GM18868 (cell line): ENCODE measurements around the gene SLC12A7.
"Not testable (repeated sequence)": the region's sequence is repeated elsewhere in the genome, so short reads cannot be mapped to it uniquely, and the experiment has no call there.

Experiments used
- ATAC-seq: cut with Tn5 transposase; IDR thresholded peaks from one replicate; pipeline ENCODE4 v1.9.1; 2021; ENCODE audit warnings: mild to moderate bottlenecking, moderate library complexity; ENCODE audit not compliant: unreplicated experiment

SLC12A7 gene

DNA sequence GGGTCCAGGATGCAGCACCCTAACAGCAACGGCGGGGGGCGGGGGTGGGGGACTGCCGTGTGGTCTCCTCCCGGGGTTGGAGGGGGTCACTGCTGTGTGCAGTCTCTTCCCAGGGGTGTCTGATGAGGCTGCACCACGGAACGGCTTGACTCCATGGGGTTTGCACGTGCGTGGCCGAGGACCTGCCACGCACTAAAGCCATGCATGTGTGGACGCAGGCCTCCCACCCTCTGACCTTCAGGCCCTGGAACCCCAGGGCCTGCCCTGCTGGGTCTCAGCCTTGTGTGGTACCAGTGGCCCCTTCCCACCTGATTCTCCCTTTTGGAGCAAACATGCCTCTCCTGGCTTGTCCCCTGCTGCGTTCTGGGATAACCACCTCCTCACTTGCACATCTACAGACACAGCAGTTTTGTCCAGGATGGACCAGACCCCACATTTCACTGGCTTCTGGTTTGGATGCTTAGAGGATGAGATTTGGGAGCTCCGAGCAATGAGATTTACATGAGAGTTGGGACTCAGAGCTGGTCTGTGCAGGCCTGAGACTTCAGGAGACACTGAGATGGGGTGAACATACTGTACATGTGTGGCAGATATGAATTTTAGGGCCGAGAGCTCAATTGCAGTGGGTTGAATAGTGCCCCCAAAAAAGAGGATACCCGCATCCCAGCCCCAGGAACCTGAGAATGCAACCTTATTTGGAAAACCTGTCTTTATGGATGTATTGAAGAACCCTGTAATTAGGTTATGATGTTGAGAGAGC, 45.8 kb downstream of the SLC12A7 start:
- no peak for ATAC-seq

DNA sequence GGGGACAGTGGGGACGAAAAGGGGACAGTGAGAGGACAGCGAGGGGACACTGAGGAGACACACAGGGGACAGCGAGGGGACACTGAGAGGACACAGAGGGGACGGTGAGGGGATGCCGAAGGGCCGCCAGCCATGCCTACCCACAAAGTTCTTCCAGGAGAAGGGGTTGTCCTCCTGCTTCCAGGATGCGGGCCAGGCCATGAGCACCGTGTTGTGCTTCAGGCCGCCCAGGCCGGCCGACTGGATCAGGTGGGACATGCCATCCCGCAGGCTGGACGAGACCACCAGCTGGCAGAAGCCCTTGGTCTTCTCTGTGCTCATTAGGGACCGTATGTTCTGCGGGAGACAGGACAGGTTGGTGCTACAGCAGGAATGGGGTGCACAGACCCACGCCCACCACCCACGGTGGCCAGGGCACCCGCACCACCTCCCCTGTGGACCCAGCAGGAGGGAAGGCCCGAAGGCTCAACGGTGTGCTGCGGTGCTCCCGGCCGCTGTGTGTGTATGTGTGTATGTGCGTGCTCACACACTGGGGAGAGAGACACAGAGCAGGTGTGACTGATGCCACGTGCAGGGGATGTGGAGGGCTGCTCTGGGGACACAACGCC, 46.6 kb downstream of the SLC12A7 start:
- no peak for ATAC-seq

DNA sequence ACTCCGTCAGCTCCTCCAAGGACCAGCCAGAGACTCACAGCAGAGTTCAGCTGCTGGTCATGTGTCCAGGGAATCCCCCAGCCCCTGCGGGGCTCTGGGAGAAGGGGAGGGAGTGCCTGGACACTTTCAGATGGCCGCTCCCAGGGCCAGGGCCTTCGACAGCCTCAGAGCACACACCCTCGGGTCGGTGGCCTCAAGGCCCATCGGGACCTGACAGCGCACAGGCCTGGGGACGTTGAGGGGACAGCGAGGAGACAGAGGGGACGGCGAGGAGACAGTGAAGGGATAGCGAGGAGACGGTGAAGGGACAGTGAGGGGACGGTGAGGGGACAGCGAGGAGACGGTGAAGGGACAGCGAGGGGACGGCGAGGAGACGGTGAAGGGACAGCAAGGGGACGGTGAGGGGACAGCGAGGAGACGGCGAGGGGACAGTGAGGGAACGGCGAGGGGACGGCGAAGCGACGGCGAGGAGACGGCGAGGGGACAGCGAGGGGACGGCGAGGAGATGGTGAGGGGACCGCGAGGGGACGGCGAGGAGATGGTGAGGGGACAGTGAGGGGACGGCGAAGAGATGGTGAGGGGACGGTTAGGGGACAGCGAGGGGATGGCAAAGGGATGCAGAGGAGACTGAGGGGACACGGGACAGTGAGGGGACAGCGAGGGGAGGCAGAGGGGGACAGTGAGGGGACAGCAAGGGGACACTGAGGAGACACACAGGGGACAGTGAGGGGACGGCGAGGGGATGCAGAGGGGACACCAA, 47.3 kb downstream of the SLC12A7 start:
- no peak for ATAC-seq

DNA sequence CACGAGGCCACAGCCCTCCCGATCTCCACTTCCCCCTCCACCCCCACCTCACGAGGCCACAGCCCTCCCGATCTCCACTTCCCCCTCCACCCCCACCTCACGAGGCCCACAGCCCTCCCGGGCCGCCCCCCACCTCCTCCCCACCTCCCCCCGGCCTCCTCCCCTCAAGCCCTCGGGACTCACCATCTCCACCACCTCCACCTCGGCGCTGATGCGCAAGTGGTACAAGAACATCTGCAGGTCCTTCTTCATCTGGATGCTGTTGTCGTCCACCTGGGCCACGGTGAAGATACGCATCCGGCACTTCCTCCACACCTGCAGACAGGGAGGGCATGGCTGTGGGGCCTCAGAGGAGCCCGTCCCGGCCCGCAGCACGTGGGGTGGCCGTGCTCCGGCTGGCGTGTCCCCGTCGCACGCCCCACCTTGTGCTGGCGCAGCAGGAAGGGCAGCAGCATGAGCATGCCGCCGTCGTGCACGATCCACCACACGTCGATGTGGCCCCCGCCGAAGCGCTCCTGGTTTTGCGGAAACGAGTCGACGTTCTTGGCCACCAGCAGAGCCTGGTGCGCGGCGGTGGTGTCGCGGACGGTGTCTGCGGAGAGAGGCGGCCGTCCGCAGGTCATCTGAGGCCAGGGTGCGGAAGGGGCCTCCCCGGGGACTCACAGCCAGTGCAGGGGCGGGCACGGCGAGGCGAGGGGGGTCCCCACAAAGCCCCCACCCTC, 48.0 kb downstream of the SLC12A7 start:
- no peak for ATAC-seq

DNA sequence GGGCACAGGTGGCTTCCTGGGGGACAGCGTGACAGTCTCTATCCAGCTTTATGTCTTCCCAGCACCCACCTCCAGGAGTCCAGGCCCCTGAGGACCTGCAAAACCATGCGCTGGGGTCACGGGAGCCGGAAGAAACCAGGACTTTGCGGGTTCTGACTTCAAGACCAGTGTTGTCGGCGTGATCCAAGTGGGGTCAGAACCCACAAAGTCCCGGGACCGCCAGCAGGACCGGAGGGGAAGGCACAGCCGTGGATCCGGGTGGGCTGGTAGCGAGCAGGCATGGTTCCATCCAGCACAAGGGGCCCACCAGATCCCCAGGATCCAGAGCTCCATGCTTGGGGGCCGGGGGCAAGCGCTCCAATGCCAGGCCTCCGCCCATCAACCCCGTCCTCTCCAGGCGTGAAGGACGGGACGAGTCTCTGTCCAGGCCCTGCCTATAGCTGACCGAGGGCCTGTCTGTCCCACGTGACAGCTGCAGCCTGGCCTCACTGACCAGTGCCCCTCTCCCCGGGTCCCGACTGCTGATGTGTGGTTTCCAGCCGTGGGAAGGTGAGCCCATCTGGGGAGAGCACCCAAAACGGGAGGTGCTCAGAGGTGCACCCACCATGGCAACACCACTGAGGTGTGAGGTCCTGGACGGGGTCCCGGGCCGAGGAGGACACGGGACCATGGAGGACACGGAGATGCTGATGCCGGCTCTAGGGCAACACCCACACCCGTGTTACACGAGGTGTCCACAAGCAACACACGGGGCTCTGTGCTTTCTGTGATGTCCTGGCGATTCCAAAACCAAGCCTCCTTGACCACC, 48.9 kb downstream of the SLC12A7 start:
- no peak for ATAC-seq

DNA sequence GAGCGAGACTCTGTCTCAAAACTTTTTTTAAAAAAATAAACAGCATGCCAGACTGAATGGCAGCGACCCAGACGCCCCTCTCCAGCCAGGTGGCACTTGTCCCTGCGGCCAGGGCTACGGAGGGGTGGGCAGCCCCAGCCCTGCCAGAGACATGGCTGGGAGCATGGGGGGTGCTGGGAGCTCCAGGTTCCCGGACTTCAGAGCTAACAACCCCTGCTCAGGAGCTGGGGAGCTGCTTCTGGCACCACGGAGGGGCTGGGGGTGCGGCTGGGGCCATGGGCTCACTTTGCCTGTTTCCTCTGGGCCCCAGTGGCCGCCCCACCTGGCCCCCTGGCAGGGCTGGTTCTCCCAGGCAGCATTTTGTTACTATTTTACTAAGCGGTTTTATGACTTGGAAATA, 49.9 kb downstream of the SLC12A7 start:
- ATAC-seq = no peak

DNA sequence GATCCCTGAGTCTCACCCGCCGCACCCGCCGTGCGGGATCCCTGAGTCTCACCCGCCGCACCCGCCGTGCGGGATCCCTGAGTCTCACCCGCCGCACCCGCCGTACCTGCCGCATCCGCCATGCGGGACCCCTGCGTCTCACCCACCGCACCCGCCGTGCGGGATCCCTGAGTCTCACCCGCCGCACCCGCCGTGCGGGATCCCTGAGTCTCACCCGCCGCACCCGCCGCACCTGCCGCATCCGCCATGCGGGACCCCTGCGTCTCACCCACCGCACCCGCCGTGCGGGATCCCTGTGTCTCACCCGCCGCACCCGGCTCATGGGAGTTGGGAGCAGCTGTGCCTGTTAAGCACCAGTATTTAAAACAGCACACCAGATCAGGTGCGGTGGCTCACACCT, 50.6 kb downstream of the SLC12A7 start:
- not testable (repeated sequence) for ATAC-seq

DNA sequence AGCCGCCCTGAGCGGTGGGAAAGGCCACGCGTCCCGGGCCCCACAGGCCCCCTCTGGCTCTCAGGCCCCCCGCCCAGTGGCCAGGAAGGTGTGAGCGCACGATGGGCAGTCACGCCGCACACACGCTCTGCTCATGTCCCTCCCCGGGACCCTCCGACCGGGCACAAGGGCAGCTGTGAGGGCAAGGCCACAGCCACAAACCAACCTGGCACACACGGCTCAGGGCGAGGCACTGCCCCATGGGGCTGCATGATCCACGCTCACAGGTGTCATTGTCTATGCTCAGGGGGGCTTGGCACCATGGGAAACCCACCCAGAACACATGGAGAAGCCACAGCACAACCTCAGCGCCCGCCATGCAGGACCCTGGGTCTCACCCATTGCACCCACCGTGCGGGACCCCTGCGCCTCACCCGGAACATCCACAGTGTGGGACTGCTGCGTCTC, 51.3 kb downstream of the SLC12A7 start:
- ATAC-seq = no peak

DNA sequence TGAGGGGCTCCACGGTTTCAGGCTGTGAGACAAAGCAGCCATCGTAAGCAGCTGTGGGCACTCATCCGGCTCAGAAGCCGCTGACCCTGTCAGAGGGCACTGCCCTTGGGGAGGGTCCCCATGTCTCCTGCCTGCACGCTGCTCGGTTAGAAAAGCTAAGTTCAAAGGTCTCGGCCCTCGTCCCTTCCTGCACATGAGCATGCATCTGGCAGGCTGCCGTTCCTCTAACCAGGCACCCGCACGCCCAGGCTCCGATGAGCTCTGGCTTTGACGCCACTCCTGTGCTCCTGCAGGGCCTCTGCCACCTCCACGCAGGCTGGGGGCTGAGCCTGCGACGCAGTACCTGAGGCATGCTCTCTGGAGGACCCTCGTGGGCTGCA, 52.0 kb downstream of the SLC12A7 start:
- ATAC-seq = no peak

DNA sequence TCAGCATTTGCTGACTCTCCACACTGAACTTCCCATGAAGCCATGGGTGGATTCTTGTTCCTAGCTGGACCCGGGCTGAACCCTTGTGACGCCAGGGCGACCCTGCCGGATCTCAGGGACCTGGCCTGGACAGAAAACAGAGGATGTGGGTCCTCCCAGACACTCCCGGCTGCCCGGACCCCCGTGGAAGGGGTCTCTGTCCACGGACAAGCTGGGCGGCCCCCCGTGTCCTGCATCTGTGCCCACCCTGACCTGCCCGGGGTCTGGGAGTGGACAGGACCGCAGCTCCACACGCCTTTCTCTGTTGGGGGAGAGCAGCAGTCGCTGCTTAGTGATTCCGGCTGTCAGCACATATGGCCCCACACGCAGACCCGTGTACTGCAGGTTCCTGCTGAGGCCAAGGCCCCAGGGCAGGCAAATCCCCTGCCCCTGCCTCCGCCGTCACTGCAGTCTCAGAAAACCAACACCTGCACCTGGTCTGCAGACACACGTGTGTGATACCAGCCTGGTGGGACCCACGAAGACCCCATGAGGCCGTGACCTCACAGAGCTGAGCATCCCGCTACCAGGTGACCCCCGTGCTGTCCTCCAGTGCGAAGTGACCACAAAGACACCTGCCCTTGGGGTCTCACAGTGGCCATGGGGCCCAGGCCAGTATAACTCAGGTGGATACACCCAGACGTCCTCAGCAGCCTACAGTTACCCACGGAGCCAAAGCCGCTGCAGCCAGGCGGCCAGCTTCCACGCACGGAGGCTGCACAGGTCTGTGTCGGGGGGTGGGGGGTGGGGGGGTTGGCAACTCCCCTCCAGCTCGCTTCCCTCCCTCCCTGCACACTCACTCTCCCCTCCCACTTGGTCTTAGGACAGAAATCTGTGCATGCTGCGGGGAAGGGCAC, 52.6 kb downstream of the SLC12A7 start:
- ATAC-seq = no peak

DNA sequence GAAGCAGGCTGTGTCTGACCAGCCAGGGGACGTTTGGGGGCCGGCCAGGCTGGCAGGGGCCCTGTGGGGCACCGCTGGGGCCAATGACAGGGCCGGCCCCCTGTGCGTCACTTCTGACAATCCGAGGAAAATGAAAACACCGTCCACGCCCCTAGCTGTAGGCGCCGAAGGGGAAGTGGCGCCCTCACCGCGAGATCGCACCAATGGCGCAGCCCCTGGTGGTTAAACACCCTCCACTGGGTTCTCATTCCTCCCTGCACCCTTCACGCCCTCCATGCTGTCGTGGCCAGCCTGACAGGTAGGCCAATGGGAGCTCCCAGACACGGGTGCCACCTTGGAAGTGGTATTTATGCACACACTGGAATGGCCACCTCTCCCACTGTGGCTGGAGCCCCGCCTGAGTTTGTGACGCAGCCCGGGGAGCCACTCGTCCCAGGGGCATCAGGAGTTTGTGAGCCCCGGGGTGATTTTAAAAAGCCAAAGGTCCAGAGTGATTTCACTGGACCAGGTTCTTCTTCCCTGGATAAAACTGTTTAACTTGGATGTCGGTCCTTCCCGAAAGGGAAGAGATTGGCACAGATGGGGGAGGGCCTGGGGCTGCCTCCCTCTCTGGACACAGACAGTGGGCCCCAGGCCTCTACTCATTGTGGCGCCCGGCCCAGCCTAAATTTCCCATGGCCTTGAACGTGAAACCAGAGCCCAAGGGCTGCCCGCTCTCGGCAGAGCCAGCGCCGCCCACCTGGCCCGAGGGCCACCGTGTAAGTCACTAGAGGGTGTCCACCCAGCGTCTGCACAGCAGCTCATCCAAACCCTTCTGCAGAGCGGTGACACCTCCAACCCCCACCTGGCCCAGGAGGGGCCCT, 53.5 kb downstream of the SLC12A7 start:
- ATAC-seq = no peak

DNA sequence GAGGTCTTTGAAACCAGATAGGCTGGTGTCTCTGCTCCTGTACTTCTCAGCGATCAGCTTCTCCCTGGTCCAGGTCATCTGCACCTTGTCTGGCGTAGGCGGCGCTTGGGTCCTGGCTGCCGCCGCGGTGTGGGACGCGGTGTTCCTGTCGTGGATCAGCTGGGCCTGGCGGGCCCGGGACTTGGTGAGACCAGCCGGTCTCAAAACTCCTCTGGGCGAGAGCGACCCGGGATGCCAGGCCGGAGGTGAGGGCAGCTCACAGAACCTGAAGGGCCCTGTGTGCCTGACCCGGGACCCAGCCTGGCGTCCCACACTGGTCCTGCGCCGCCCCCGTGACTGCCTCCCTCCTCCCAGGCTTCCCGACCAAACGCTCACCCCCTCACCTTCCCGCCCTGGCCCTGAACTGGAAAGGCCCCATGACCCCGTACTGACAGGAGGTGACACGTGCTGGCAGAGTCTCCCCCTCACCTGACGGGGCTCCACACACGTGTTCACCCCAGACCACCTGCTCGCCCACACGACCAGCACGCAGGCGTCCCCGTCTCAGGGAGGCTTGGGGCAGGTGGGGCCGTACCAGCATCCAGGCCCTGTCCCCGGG, 54.3 kb downstream of the SLC12A7 start:
- no peak for ATAC-seq

DNA sequence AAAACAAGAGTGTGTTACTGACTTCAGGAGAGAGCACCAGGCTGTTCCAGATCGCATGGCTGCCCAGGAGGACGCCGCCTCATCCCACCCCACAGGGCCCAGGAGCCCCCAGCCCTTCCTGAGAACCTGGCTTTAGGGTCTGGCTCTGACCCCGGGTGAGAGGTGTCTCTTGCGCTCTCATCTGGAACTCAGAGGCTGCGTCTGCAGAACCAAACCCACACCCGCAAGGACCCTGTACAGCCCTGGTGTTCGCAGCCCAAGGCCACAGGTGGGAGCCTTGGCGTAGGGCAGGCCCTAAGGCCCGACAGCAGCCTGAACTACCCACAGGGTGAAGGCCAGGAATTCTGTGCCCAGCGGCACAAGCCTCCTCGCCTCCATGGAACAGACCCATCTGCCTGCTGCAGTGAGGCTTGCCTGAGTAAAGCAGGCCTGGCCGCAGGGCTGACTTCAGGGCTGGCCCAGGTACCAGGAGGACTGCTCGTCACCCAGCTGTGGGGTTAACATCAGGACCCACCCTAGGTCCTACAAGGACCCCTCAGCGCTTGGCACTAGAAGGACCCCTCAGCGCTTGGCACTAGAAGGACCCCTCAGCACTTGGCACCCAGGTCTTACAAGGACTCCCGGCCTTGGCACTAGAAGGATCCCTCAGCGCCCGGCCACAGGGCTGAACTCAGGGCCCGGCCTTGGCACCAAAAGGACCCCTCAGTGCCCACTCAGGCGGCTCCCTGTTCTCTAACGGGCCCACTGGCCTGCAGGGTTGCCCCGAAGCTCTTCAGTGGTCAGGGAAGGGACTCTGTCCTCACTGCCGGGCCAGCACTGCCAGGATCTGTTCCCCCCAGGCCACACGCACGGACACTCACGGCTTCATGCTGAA, 55.0 kb downstream of the SLC12A7 start:
- no peak for ATAC-seq

DNA sequence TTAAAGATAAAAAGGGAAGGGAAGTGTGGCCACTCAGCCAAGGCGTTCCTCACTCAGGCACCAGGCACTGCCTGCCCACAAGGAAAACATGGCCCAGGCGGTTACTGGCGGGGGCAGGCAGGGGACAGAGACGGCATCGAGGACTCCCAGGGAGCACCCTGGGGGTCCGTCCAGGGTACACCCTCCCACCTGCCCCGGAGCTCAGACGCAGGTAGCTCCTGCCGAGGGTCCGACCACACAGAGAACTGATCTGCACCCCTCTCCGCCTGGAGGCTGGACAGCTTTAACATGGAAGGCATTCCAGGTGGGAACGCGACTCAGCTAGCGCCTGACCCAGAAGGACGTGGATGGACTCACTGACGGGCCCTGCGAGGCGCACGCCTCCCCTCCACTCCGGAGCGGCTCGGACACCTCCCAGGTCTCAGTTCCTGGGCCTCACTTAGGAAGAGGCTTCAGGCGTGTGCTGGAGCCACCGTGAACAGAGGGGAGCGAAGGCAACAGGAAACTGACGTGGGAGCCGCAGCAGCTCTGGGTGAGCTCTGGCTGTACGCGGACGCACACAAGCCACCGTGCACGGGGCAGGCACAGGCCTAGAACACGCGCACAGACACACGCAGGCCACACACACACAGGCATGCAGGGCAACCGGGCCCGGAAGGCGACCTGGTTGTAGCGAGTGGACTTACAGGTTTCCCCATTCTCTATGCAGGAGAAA, 55.8 kb downstream of the SLC12A7 start:
- ATAC-seq = no peak

DNA sequence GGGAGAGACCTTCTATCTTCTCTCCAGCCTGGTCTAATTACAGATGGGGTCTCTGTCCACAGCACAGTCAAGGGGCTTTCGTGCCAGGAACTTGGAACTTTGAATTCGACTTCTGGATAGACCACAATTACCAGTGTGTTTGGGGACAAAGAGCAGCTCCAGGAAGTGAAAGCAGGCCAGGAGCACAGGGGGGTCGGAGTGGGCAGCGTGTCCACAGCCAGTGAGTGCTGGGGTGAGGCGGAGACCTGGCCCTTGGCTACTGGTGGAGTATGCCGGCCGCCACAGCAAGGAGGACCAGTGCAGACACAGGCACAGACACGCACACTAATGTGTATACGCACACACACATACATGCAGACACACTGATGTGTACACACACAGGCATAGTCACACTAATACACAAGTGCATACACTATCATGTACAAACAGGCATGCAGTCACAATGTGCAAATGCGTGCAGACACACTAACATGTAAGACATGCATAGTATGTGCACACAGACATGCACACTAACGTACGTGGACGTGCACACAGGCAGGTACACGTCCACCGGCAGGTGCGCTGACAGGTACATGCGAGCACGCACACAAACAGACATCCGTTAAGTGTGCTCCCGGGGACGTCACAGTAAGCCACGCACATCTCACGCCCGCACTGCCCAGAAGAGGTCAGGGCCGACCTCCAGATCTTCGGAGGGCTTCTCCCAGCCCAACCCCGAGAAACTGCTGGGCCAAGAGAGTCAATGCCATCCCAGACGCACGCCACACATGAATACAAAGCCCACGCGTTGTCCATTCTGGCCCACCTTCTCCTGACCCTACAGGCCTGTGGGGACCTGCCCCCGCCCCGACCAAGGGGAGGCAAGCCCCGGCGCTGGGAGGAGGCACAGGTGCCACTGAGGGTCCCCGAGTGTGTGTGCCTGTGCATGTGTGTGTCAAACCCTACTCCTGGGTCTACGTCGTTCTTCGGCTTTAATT, 56.8 kb downstream of the SLC12A7 start:
- no peak for ATAC-seq
